Keratinocyte (primary cell): ENCODE results near the gene PCCA. TPM values are rescaled to one million over a fixed set of nuclear protein-coding genes. Genes with fewer than 3 reads are reported as not detected.

ENCODE experiments used
- DNase-seq: peaks from one replicate; pipeline ENCODE4 v3.0.0-alpha.2; 2011; ENCODE audit warnings: low read depth, missing footprints, low spot score
- FAIRE-seq: peaks from 2 replicates; lab custom pipeline; 2011; peaks lifted over from hg19 to GRCh38; lab: Jason Lieb, UNC
- H2AFZ ChIP-seq: 2 replicates; pipeline ENCODE4 v1.6.0; 2012; ENCODE audit warnings: low read length, control low read depth, inconsistent platforms; ENCODE audit not compliant: control insufficient read depth
- H3K27ac ChIP-seq: 2 replicates; pipeline ENCODE4 v1.5.1; 2011; ENCODE audit warnings: low read length; ENCODE audit not compliant: control insufficient read depth, insufficient read depth
- H3K27me3 ChIP-seq: 3 replicates; pipeline ENCODE4 v1.6.0; 2011; ENCODE audit warnings: low read length; ENCODE audit not compliant: control insufficient read depth, insufficient read depth; ENCODE audit errors: extremely low read depth
- H3K36me3 ChIP-seq, 2 experiments: 2 replicates in 1 of 2; 3 replicates in 1 of 2; pipeline ENCODE4 v1.5.1; 2011; ENCODE audit warnings: low read length in 2 of 2, mild to moderate bottlenecking in 1 of 2; ENCODE audit not compliant: control insufficient read depth in 2 of 2, insufficient read depth in 2 of 2; ENCODE audit errors: extremely low read depth in 1 of 2
- H3K4me1 ChIP-seq: 3 replicates; pipeline ENCODE4 v1.5.1; 2011; ENCODE audit warnings: low read length; ENCODE audit not compliant: control insufficient read depth, insufficient read depth; ENCODE audit errors: extremely low read depth
- H3K4me2 ChIP-seq: 3 replicates; pipeline ENCODE4 v1.6.0; 2011; ENCODE audit warnings: low read depth, low read length; ENCODE audit not compliant: control insufficient read depth, insufficient read depth; ENCODE audit errors: extremely low read depth
- H3K4me3 ChIP-seq, 3 experiments: fragments of 200-600 bp in 1 of 3; sonication (generic) in 1 of 3; 2 replicates in 2 of 3; 3 replicates in 1 of 3; pipeline ENCODE4 v1.5.1; 2011 to 2016; ENCODE audit warnings: low read length in 3 of 3, mild to moderate bottlenecking in 3 of 3, control low read depth in 2 of 3, inconsistent platforms in 1 of 3, low read depth in 1 of 3, mixed read lengths in 1 of 3, mixed run types in 1 of 3, moderate library complexity in 1 of 3; ENCODE audit not compliant: control insufficient read depth in 2 of 3, insufficient read depth in 2 of 3; ENCODE audit errors: extremely low read depth in 1 of 3
- H3K79me2 ChIP-seq: 2 replicates; pipeline ENCODE4 v1.6.0; 2012; ENCODE audit warnings: low read length; ENCODE audit not compliant: control insufficient read depth, insufficient read depth
- H3K9ac ChIP-seq: 3 replicates; pipeline ENCODE4 v1.6.0; 2011; ENCODE audit warnings: low read length; ENCODE audit not compliant: control insufficient read depth, insufficient read depth; ENCODE audit errors: extremely low read depth
- H3K9me1 ChIP-seq: 3 replicates; pipeline ENCODE4 v1.6.0; 2011; ENCODE audit warnings: low read length; ENCODE audit not compliant: control insufficient read depth, insufficient read depth; ENCODE audit errors: extremely low read depth
- H3K9me3 ChIP-seq: 2 replicates; pipeline ENCODE4 v1.5.1; 2012; ENCODE audit warnings: low read depth, low read length; ENCODE audit not compliant: control insufficient read depth
- H4K20me1 ChIP-seq: 3 replicates; pipeline ENCODE4 v1.6.0; 2011; ENCODE audit warnings: low read length; ENCODE audit not compliant: control insufficient read depth, insufficient read depth; ENCODE audit errors: extremely low read depth
- CTCF ChIP-seq, 3 experiments: IDR thresholded peaks in 1 of 3; conservative IDR thresholded peaks in 1 of 3; optimal IDR thresholded peaks in 1 of 3; 2 replicates in 2 of 3; 3 replicates in 1 of 3; pipeline versions ENCODE3 to v1.5.1; 2011; ENCODE audit warnings: low read length in 3 of 3, mild to moderate bottlenecking in 3 of 3, moderate library complexity in 2 of 3, control low read depth in 1 of 3, inconsistent platforms in 1 of 3; ENCODE audit not compliant: insufficient read depth in 2 of 3; ENCODE audit errors: extremely low read depth in 1 of 3
- EZH2 ChIP-seq: IDR thresholded peaks from one replicate; pipeline ENCODE4 v1.6.1; 2012; ENCODE audit warnings: inconsistent platforms, mild to moderate bottlenecking, low read length, moderate library complexity
- dilution Hi-C: fragments of 300-500 bp; cut with MboI; formaldehyde crosslinking; loops from one replicate; pipeline ENCODE4 v1.7.0; 2020; ENCODE audit warnings: low sequenced_read_pairs; ENCODE audit not compliant: extremely low pct_ligation_motif_present
- polyA plus RNA-seq, 5 experiments: library from polyadenylated mRNA; depleted of rRNA in 3 of 5; stranded (reverse) in 3 of 5; stranded (forward) in 1 of 5; unstranded in 1 of 5; fragments of >200 nt; gene quantifications; 1 replicate in 1 of 5; 2 replicates in 3 of 5; 3 replicates in 1 of 5; pipeline versions ENCODE4 v1.2.1 to v1.2.3, GENCODE V29; 2011 to 2012; ENCODE audit warnings: missing spikeins in 2 of 5, low read depth in 1 of 5, low replicate concordance in 1 of 5

PCCA gene
- polyA plus RNA-seq, 1 donor (not counting 4 experiments of a cell fraction or from before 2014, with no cell fraction given): 8.1 TPM

- TF ChIP-seq CTCF (optimal IDR thresholded peaks at IDR 0.05 in 1 of 3, IDR thresholded peaks at IDR 0.05 in 1 of 3, conservative IDR thresholded peaks at IDR 0.05 in 1 of 3; ENCODE audit: extremely low read depth in 1 of 3, insufficient read depth in 2 of 3, low read length in 3 of 3) (no peak), EZH2 (no peak)
- Histone ChIP-seq H3K9me3 (no peaks in the 10 kb centered on the region), H3K27me3 (no peaks in the 10 kb centered on the region), H2AFZ (no peak overlapping the region), H3K4me3 (no peak overlapping the region), H3K4me1 (no peaks in the 10 kb centered on the region), H3K36me3 (no peaks in the 10 kb centered on the region), H3K9me1 (no peaks in the 10 kb centered on the region), H3K79me2 (no peaks in the 10 kb centered on the region), H3K27ac (no peak overlapping the region), H3K9ac (no peak overlapping the region), H3K4me2 (no peak overlapping the region), H4K20me1 (no peaks in the 10 kb centered on the region)
- dilution Hi-C loops: no loop called here
- no peak for DNase-seq
- no peak for FAIRE-seq
Observed at GRCh38 chr13:100051070-100051469, 37.8 kb upstream of the PCCA start.

GRCh38 chr13:100059827-100060226 is 29.1 kb upstream of the PCCA start:
- no peak overlapping the region for H3K4me2 ChIP-seq
- no peak overlapping the region for H3K9ac ChIP-seq
- dilution Hi-C loops: no loop called here
- no peak overlapping the region for H2AFZ ChIP-seq
- H3K4me3 ChIP-seq: no peak overlapping the region
- no peak for TF ChIP-seq CTCF (optimal IDR thresholded peaks at IDR 0.05 in 1 of 3, IDR thresholded peaks at IDR 0.05 in 1 of 3, conservative IDR thresholded peaks at IDR 0.05 in 1 of 3; ENCODE audit: extremely low read depth in 1 of 3, insufficient read depth in 2 of 3, low read length in 3 of 3)
- TF ChIP-seq EZH2: no peak
- no peaks in the 10 kb centered on the region for H3K36me3 ChIP-seq
- no peaks in the 10 kb centered on the region for H3K9me3 ChIP-seq
- no peak for DNase-seq
- H3K9me1 ChIP-seq: no peaks in the 10 kb centered on the region
- H3K79me2 ChIP-seq: no peaks in the 10 kb centered on the region
- FAIRE-seq: no peak
- no peak overlapping the region for H3K27ac ChIP-seq
- no peaks in the 10 kb centered on the region for H3K27me3 ChIP-seq
- H3K4me1 ChIP-seq: no peaks in the 10 kb centered on the region
- no peaks in the 10 kb centered on the region for H4K20me1 ChIP-seq
